ENCODE data around the gene ANKRD63. TPM values are rescaled to one million over a fixed set of nuclear protein-coding genes. Genes with fewer than 3 reads are reported as not detected.

Gene ANKRD63
- total RNA-seq, 1 donor from 2014 or later: not detected

DNA sequence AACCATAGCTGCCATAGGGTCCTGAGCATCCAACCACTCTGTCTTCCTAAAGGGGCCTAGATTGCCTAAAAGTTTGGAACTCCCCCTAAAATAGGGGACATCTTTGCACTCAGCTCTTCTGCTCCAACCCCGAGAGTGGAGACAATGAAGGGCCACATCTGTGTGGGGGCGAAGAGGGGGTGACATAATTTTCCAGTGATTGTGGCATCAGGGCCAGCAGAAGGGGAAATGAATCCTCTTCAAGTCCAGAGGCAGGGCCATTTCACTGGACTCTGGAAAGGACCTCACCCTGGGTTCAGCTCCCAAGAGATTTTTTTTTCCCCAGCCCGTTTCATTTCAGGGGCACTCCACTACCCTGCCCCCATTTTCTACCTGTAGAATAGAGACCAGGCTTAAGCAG is 4.6 kb upstream of the ANKRD63 start:
- peaks cover 48% of the 10 kb centered on the region for H3K4me1 Mint-ChIP-seq
- no peak overlapping the region for H3K4me3 Mint-ChIP-seq
- no peak overlapping the region for H3K27ac ChIP-seq
- H3K27ac Mint-ChIP-seq: no peak overlapping the region
- no peaks in the 10 kb centered on the region for H3K36me3 ChIP-seq
- no peak overlapping the region for H3K4me2 ChIP-seq
- no peaks in the 10 kb centered on the region for H3K9me3 ChIP-seq (ENCODE audit: low read depth)
- H3K4me3 ChIP-seq: no peak overlapping the region
- H2AFZ ChIP-seq (replicated peaks): no peak overlapping the region
- H3K27me3 ChIP-seq: peaks cover 100% of the 10 kb centered on the region
- H3K4me1 ChIP-seq: peaks cover 32% of the 10 kb centered on the region
- no peak overlapping the region for H3K9ac ChIP-seq
- DNase-seq (ENCODE audit: low spot score): no peak
- no peaks in the 10 kb centered on the region for H3K9me3 Mint-ChIP-seq
- H3K27me3 Mint-ChIP-seq (ENCODE audit: insufficient read depth, low read depth): peaks cover 40% of the 10 kb centered on the region
- H3F3A ChIP-seq (ENCODE audit: low read depth): peaks cover 21% of the 10 kb centered on the region
- TF ChIP-seq EZH2phosphoT487 (IDR thresholded peaks at IDR 0.05): no peak
- TF ChIP-seq, protein P1, sequence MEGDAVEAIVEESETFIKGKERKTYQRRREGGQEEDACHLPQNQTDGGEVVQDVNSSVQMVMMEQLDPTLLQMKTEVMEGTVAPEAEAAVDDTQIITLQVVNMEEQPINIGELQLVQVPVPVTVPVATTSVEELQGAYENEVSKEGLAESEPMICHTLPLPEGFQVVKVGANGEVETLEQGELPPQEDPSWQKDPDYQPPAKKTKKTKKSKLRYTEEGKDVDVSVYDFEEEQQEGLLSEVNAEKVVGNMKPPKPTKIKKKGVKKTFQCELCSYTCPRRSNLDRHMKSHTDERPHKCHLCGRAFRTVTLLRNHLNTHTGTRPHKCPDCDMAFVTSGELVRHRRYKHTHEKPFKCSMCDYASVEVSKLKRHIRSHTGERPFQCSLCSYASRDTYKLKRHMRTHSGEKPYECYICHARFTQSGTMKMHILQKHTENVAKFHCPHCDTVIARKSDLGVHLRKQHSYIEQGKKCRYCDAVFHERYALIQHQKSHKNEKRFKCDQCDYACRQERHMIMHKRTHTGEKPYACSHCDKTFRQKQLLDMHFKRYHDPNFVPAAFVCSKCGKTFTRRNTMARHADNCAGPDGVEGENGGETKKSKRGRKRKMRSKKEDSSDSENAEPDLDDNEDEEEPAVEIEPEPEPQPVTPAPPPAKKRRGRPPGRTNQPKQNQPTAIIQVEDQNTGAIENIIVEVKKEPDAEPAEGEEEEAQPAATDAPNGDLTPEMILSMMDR (IDR thresholded peaks at IDR 0.05): no peak
- no peaks in the 10 kb centered on the region for H3K36me3 Mint-ChIP-seq
- H3K79me2 ChIP-seq (ENCODE audit: low read depth): no peaks in the 10 kb centered on the region
- peaks cover 9% of the 10 kb centered on the region for H4K20me1 ChIP-seq (ENCODE audit: low read depth)

DNA sequence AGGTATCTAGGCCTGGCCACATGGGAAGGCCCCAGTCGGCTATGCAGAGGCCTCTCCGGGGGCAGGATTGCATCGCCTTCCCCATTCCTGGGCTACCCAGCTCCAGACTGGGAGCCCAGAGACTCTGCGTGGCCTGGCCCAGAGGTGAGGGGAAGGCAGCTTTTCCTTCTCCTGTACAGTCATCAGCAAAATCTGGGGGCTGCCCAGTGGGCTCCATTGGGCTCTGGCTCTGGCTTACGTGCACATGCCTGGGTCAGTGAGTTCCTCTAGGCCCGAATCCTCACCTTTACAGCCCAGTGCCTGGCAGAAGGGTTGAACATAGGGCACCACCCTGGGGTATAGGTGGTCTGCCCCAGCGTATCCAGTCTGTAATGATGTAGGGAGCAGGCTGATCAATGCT is 3.9 kb upstream of the ANKRD63 start:
- H3K4me1 Mint-ChIP-seq: peaks cover 42% of the 10 kb centered on the region
- Histone ChIP-seq H3K9me3 (ENCODE audit: low read depth) (no peaks in the 10 kb centered on the region), H3K36me3 (no peaks in the 10 kb centered on the region), H3K27me3 (peaks cover 100% of the 10 kb centered on the region), H3K79me2 (ENCODE audit: low read depth) (no peaks in the 10 kb centered on the region), H3K27ac (no peak overlapping the region), H2AFZ (replicated peaks) (no peak overlapping the region), H3K4me2 (no peak overlapping the region), H3K9ac (no peak overlapping the region), H4K20me1 (ENCODE audit: low read depth) (peaks cover 9% of the 10 kb centered on the region), H3F3A (ENCODE audit: low read depth) (peaks cover 21% of the 10 kb centered on the region), H3K4me3 (no peak overlapping the region), H3K4me1 (peaks cover 35% of the 10 kb centered on the region)
- H3K36me3 Mint-ChIP-seq: no peaks in the 10 kb centered on the region
- peaks cover 38% of the 10 kb centered on the region for H3K27me3 Mint-ChIP-seq (ENCODE audit: insufficient read depth, low read depth)
- no peak overlapping the region for H3K4me3 Mint-ChIP-seq
- TF ChIP-seq EZH2phosphoT487 (IDR thresholded peaks at IDR 0.05) (no peak), EZH2 (IDR thresholded peaks at IDR 0.05) (no peak)
- TF ChIP-seq, protein P1 (IDR thresholded peaks at IDR 0.05): no peak
- H3K9me3 Mint-ChIP-seq: no peaks in the 10 kb centered on the region
- no peak overlapping the region for H3K27ac Mint-ChIP-seq
- DNase-seq (ENCODE audit: low spot score): no peak

DNA sequence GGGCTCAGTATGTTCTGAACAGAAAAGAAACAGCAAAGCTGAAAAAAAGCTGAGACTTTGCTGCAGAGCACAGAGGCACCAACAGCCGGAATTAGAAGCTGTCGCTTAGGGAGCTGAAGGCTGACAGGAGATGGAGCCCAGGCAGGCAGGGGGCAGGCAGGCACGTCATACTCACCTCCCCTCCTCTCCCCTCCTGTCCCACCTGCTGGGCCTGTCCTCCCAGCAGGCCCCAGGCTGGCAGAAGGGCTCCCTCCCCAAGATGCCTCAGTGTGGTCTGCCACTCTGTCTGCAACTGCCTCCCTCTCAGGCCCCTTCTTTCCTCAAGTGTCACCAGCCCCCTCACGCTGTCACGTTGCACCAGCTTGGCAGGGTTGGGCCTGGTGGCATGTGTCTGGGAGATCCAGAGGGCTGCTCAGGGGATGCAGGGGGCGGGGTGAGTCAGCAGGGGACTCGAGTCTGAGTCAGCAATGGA is 3.2 kb upstream of the ANKRD63 start:
- Histone ChIP-seq H3F3A (ENCODE audit: low read depth) (peaks cover 20% of the 10 kb centered on the region), H3K9me3 (ENCODE audit: low read depth) (no peaks in the 10 kb centered on the region), H3K4me1 (peaks cover 28% of the 10 kb centered on the region), H3K4me2 (no peak overlapping the region), H3K27me3 (peaks cover 100% of the 10 kb centered on the region), H3K9ac (no peak overlapping the region), H3K4me3 (no peak overlapping the region), H3K27ac (no peak overlapping the region), H3K79me2 (ENCODE audit: low read depth) (no peaks in the 10 kb centered on the region), H2AFZ (replicated peaks) (no peak overlapping the region), H3K36me3 (no peaks in the 10 kb centered on the region), H4K20me1 (ENCODE audit: low read depth) (peaks cover 14% of the 10 kb centered on the region)
- H3K9me3 Mint-ChIP-seq: no peaks in the 10 kb centered on the region
- H3K4me1 Mint-ChIP-seq: peaks cover 42% of the 10 kb centered on the region
- H3K36me3 Mint-ChIP-seq: no peaks in the 10 kb centered on the region
- peaks cover 40% of the 10 kb centered on the region for H3K27me3 Mint-ChIP-seq (ENCODE audit: insufficient read depth, low read depth)
- H3K27ac Mint-ChIP-seq: no peak overlapping the region
- no peak for DNase-seq (ENCODE audit: low spot score)
- TF ChIP-seq, protein P1 (IDR thresholded peaks at IDR 0.05): no peak
- TF ChIP-seq EZH2 (IDR thresholded peaks at IDR 0.05): no peak
- TF ChIP-seq EZH2phosphoT487 (IDR thresholded peaks at IDR 0.05): no peak
- peak overlapping the region; percentile 43 for H3K4me3 Mint-ChIP-seq
